ENCODE data around the gene IFITM5.
"Not testable (repeated sequence)": the region's sequence is repeated elsewhere in the genome, so short reads cannot be mapped to it uniquely, and the experiment has no call there.

The IFITM5 gene

DNA sequence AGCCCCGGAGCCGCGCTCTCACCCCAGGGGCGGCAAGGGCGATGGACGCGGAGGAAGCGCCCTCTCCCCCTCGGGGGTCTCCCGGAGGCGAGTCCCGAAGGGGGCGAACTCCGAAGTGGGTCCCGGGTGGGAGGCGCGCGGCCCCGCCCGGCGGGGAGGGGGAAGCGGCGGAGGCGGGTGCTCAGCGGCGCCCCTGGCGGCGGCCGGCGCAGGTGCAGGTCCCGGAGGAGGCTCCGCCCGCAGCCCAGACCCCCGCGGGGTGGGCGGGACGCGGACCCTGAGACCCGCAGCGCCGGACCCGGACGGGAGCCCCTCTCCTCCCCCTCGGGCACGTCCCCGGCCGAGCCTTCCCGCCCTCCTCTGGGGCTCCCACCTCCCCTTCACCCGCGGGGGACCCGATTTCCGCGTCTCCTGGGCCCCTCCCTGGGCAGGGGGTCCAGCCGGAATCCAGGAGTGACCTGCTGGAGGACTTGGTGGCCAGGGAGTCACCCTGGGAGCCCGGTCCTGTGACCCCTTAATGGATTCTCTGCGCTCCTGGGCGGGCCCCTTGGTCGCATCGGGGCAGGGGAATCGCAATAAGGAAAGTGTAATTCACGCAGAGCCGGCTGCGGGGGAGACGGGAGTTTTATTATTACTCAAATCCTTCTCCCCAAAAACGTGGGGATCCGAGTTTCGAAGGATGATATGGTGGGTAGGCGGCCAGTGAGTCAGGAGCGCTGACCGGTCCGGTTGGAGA is 11.9 kb upstream of the IFITM5 start:
- DNase-seq, result not testable (repeated sequence)

- DNase-seq, result not testable (repeated sequence)
Observed at GRCh38 chr11:309979-310572, 10.8 kb upstream of the IFITM5 start.

DNA sequence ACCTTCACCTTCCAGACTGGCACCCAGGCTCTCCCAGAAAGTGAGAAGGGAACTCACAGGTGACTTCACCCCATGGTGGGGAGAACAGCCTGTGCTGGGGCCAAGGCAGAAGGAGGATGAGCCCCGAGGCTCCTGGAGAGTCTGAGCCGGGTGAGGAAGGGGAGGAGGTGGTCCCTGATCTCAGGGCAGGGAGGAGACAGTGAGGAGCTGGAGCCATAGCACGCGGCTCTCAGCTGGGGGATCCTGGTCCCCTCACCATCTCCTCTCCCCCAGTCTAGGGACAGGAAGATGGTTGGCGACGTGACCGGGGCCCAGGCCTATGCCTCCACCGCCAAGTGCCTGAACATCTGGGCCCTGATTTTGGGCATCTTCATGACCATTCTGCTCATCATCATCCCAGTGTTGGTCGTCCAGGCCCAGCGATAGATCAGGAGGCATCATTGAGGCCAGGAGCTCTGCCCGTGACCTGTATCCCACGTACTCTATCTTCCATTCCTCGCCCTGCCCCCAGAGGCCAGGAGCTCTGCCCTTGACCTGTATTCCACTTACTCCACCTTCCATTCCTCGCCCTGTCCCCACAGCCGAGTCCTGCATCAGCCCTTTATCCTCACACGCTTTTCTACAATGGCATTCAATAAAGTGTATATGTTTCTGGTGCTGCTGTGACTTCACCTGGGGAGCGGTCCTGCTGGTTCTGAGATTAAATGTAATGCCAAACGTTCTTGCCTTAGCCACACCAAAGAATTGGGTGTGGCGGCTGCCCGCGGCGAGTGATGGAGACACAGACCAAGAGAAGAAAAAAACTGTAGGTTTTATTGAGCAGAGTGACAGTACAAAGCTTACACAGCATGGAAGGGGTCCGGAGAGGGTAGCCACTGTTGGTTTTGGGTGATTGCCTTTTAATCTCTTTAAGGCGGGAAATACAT is 9.7 kb upstream of the IFITM5 start:
- not testable (repeated sequence) for DNase-seq

GRCh38 chr11:307766-308708 is 8.7 kb upstream of the IFITM5 start, which contains the start of gene IFITM2:
IFITM2 (plus strand) TSS chr11:307816; CDS start chr11:308193, 377 bp downstream.
- DNase-seq, result not testable (repeated sequence)

DNA sequence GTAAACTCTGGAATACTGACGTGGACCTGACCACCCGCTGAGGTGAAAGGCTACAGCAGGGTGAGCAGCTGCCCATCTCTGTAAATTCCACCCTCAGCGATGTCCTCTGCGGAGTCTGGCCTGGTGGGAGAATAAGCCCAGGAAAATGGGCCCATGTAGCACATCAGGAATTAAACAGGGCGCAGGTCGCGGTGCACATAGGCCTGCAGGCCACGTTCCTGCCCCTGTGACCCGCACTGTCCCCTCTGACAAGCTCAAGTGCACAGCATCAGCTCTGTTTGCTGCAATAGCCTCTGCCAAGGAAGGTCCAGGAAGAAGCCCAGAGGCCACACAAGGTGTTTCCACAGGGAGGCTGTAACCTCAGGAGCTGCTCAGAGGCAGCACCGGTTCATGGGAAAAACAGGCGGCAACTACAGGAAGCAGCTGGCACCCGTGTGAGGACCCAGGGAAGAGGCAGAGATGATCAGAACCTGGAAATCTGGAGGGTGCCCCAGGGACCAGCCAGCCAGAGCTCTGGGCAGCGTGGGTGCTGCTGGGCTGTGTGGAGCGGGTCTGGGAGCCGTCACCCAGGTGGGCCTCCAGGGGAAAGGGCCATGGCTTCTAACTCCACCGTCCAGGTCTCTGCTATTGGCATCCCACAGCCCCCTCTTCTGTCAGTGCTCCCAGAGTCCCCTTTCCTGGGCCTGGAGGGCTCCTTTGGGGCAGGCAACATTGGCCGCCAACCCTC is 7.5 kb upstream of the IFITM5 start:
- no peak for DNase-seq

DNA sequence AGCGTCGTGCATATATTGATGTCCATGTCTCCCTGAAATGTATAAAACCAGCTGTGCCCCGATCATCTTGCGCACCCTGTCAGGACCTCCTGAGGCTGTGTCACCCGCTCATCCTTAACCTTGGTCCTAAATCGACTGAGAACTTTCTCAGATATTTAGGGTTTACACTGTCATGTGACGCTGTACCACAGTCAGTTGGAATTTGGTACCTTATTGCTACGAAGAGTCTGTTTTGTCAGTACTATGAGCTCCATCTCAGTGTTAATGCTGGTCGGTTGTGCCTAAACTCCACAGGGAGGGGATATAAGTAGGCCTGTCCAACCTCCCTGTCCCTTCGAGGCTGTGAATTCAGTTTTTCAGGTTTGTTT is 6.5 kb upstream of the IFITM5 start:
- no peak for DNase-seq

GRCh38 chr11:304915-305843 is 5.9 kb upstream of the IFITM5 start:
- DNase-seq, result no peak

DNA sequence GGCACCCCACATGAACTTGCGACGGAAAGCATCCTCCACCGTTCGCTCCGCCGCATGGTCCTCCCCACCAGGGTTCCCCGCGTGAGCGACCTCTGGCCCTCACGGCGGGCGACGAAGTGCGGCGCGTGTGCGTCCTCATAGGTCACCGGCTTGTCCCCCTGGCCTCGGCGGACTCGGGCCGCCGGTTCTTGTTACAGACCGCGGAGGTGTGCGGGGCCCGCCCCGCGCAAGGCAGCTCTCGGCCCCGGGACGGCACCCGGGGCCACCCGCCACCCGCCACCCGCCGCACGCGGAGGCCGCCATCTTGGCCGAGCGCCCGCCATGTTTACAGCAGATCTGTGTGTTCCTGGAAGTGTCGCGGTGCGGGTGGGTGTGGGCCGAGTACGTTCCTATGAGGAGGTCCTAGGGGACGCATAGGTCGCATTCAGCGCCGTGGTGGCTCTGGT is 4.8 kb upstream of the IFITM5 start:
- no peak for DNase-seq

- DNase-seq, result no peak
Observed at GRCh38 chr11:303363-303762, 4.0 kb upstream of the IFITM5 start.

GRCh38 chr11:299951-300735 is 817 bp upstream of the IFITM5 start:
- DNase-seq, result no peak

DNA sequence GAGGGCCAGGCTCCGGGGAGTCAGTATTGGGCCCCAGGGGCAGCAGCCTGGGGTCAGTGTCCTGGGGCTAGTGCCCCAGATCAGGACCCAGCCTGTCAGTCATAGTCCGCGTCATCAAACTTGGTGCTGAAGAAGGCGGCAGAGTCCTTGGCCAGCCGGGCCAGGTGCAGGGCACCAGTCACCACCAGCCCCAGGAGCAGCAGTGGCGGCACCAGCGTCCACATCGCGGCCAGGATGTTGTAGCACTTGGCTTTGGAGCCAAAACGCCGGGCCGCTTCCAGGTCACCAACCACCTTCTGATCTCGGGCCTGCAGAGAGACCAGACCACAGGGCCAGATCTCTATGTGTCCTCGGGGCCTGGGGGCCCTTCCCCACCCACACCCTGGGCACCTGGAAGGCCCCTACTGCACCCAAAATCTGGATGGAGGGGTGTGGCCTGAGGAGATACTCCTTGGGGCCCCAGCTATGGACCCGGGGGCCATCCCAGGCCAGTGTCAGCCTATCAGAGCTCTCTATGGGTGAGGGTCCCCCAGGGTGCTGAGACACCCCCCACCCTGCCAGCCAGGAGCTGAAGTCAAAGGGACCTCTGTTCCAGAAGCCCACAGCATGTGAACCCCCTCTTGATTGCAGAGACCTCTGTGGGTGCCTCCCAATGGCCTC is 790 bp downstream of the IFITM5 start:
- DNase-seq, result no peak

DNA sequence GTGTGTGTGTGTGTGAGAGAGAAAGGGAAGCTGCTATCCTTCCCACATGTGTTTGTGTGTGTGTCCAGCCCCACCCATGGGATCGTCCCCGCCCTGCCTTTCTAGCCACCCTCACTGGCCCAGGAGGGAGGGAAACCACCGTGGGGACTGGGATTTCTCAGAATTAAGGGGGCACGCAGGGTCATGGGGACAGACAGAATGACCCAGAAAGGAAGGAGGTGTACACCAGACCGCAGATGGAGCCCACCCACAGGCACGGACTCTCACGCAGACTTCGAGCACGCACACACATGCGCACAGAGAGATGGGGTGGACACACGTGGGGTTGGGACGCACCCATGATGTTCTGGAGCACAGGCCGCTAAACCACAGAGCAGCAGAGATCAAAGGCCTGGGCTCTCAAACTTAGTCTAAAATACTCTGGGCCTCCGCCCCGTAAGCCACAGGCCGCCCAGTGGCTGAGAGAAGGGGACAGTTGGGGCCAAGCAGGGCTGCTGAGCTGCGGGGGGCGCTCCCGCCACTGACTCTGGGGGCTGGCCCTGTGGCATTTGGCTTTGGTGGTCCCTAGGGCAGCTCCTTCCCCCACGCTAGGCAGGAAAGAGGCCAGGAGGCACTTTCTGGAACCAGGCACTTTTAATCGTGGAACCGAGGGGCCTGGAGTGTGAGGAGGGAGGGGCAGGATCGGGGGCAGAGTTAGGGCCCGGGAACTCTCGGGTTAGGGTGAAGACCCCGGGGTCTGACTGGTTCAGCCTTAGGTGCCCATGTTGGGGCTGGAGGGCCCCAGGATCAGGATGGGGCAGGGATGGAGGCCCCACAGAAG is 1.5 kb downstream of the IFITM5 start:
- DNase-seq, result no peak

- DNase-seq, result no peak
Observed at GRCh38 chr11:297051-297585, 2.2 kb downstream of the IFITM5 start.

- DNase-seq, result no peak
Observed at GRCh38 chr11:296171-297050, 2.9 kb downstream of the IFITM5 start.

GRCh38 chr11:295351-296170 is 3.8 kb downstream of the IFITM5 start:
- no peak for DNase-seq

- no peak for DNase-seq
Observed at GRCh38 chr11:294780-295179, 4.5 kb downstream of the IFITM5 start.

Data from NCI-H524 treated with DMSO at 0.1 percent for 48 hours (cell line).